ENCODE results near the gene FAM76B. TPM values are rescaled to one million over a fixed set of nuclear protein-coding genes. Genes with fewer than 3 reads are reported as not detected.
A peak's percentile ranks its signal among the peaks of the same experiment; 100 is the strongest.

FAM76B gene
- total and polyA plus RNA-seq, 2 of the 13 experiments (the other 11 are each of a cell fraction or from before 2014, with no cell fraction given) = 20.2 to 24.2 TPM

DNA sequence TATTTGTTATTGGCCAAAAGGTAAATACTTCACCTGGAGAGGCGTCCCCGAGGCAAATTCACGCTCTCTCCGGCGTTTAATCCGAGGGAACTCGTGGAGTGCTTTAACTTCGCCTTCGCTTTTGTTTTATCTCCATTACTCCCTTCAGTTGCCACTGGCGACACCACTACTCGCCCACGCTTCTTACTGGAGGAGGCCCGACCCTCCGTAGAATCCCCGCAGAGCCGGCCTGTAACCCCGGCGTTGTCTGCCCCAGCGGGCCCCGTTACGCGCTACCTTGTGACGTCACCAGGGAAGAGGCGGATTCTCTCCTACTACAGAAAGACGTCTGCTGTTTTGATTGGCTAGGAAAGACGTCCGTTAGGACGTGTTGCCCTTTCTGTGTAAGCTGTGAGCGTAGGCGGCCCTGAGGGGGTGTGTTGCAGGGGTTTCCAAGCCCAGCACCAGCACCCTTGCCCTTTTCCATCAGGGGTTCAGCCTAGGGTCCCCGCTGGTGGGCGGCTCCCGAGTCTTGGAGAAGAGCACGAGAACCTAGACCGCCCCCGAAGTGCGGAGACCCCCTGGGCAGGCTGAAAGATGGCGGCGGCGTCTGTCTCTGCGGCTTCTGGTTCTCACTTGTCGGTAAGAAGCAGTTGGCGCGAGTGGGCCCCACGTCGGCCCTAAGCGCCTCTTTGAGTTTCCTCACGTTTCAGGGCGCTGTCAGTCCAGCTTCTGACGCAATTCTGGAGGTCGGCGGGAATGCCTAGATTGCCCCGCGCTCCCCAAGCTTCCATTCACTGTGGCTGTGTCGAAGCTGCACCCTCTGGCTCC lies 746 bp upstream of the FAM76B start, which contains the start of gene CEP57 (continued):
- TF ChIP-seq, protein P1, sequence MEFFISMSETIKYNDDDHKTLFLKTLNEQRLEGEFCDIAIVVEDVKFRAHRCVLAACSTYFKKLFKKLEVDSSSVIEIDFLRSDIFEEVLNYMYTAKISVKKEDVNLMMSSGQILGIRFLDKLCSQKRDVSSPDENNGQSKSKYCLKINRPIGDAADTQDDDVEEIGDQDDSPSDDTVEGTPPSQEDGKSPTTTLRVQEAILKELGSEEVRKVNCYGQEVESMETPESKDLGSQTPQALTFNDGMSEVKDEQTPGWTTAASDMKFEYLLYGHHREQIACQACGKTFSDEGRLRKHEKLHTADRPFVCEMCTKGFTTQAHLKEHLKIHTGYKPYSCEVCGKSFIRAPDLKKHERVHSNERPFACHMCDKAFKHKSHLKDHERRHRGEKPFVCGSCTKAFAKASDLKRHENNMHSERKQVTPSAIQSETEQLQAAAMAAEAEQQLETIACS (CRISPR knock-in tag; IDR thresholded peaks at IDR 0.05) = no peak
- TF ChIP-seq, protein P2, sequence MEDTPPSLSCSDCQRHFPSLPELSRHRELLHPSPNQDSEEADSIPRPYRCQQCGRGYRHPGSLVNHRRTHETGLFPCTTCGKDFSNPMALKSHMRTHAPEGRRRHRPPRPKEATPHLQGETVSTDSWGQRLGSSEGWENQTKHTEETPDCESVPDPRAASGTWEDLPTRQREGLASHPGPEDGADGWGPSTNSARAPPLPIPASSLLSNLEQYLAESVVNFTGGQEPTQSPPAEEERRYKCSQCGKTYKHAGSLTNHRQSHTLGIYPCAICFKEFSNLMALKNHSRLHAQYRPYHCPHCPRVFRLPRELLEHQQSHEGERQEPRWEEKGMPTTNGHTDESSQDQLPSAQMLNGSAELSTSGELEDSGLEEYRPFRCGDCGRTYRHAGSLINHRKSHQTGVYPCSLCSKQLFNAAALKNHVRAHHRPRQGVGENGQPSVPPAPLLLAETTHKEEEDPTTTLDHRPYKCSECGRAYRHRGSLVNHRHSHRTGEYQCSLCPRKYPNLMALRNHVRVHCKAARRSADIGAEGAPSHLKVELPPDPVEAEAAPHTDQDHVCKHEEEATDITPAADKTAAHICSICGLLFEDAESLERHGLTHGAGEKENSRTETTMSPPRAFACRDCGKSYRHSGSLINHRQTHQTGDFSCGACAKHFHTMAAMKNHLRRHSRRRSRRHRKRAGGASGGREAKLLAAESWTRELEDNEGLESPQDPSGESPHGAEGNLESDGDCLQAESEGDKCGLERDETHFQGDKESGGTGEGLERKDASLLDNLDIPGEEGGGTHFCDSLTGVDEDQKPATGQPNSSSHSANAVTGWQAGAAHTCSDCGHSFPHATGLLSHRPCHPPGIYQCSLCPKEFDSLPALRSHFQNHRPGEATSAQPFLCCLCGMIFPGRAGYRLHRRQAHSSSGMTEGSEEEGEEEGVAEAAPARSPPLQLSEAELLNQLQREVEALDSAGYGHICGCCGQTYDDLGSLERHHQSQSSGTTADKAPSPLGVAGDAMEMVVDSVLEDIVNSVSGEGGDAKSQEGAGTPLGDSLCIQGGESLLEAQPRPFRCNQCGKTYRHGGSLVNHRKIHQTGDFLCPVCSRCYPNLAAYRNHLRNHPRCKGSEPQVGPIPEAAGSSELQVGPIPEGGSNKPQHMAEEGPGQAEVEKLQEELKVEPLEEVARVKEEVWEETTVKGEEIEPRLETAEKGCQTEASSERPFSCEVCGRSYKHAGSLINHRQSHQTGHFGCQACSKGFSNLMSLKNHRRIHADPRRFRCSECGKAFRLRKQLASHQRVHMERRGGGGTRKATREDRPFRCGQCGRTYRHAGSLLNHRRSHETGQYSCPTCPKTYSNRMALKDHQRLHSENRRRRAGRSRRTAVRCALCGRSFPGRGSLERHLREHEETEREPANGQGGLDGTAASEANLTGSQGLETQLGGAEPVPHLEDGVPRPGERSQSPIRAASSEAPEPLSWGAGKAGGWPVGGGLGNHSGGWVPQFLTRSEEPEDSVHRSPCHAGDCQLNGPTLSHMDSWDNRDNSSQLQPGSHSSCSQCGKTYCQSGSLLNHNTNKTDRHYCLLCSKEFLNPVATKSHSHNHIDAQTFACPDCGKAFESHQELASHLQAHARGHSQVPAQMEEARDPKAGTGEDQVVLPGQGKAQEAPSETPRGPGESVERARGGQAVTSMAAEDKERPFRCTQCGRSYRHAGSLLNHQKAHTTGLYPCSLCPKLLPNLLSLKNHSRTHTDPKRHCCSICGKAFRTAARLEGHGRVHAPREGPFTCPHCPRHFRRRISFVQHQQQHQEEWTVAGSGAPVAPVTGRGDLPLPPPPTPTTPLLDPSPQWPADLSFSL (CRISPR knock-in tag; IDR thresholded peaks at IDR 0.05) = no peak
- TF ChIP-seq POLR2G (IDR thresholded peaks at IDR 0.05; ENCODE audit: low read depth, low read length) (peak; percentile 64; the same call in 1 of the 2 replicates), SIX4 (CRISPR knock-in tag; IDR thresholded peaks at IDR 0.05) (no peak), MTF2 (CRISPR knock-in tag; IDR thresholded peaks at IDR 0.05; ENCODE audit: borderline replicate concordance) (no peak), ZNF180 (CRISPR knock-in tag; IDR thresholded peaks at IDR 0.05; ENCODE audit: borderline replicate concordance, low read depth) (no peak), CENPT (CRISPR knock-in tag; IDR thresholded peaks at IDR 0.05; ENCODE audit: low read depth) (no peak), NFE2L2 (IDR thresholded peaks at IDR 0.05; ENCODE audit: low read length) (no peak), ZNF660 (CRISPR knock-in tag; IDR thresholded peaks at IDR 0.05; ENCODE audit: borderline replicate concordance, low read depth) (no peak), POLR2AphosphoS5 (IDR thresholded peaks at IDR 0.05; ENCODE audit: low read depth, low read length) (peak; percentile 65; the same call in 1 of the 2 replicates), ZNF629 (CRISPR knock-in tag; conservative IDR thresholded peaks at IDR 0.05) (no peak), TBX3 (IDR thresholded peaks at IDR 0.05; ENCODE audit: borderline replicate concordance) (no peak), JDP2 (CRISPR knock-in tag; IDR thresholded peaks at IDR 0.05; ENCODE audit: borderline replicate concordance) (no peak), ZMYM2 (CRISPR knock-in tag; IDR thresholded peaks at IDR 0.05) (peak; percentile 7; the same call in 1 of the 2 replicates)
- TF ChIP-seq, protein P3, sequence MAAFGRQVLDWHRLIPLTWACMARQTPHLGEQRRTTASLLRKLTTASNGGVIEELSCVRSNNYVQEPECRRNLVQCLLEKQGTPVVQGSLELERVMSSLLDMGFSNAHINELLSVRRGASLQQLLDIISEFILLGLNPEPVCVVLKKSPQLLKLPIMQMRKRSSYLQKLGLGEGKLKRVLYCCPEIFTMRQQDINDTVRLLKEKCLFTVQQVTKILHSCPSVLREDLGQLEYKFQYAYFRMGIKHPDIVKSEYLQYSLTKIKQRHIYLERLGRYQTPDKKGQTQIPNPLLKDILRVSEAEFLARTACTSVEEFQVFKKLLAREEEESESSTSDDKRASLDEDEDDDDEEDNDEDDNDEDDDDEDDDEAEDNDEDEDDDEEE (CRISPR knock-in tag; IDR thresholded peaks at IDR 0.05) = peak; percentile 54; the same call in 1 of the 2 replicates
- TF ChIP-seq, protein P4, sequence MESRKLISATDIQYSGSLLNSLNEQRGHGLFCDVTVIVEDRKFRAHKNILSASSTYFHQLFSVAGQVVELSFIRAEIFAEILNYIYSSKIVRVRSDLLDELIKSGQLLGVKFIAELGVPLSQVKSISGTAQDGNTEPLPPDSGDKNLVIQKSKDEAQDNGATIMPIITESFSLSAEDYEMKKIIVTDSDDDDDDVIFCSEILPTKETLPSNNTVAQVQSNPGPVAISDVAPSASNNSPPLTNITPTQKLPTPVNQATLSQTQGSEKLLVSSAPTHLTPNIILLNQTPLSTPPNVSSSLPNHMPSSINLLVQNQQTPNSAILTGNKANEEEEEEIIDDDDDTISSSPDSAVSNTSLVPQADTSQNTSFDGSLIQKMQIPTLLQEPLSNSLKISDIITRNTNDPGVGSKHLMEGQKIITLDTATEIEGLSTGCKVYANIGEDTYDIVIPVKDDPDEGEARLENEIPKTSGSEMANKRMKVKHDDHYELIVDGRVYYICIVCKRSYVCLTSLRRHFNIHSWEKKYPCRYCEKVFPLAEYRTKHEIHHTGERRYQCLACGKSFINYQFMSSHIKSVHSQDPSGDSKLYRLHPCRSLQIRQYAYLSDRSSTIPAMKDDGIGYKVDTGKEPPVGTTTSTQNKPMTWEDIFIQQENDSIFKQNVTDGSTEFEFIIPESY (CRISPR knock-in tag; IDR thresholded peaks at IDR 0.05) = no peak
- TF ChIP-seq, protein P5, sequence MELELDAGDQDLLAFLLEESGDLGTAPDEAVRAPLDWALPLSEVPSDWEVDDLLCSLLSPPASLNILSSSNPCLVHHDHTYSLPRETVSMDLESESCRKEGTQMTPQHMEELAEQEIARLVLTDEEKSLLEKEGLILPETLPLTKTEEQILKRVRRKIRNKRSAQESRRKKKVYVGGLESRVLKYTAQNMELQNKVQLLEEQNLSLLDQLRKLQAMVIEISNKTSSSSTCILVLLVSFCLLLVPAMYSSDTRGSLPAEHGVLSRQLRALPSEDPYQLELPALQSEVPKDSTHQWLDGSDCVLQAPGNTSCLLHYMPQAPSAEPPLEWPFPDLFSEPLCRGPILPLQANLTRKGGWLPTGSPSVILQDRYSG (CRISPR knock-in tag; IDR thresholded peaks at IDR 0.05) = no peak
